ENCODE data around the gene SLC25A1. TPM values are rescaled to one million over a fixed set of nuclear protein-coding genes. Genes with fewer than 3 reads are reported as not detected.

SLC25A1 gene
- total and polyA plus RNA-seq, 2 experiments from 2014 or later = 140 to 238 TPM

GRCh38 chr22:19195796-19196731 lies 17.5 kb upstream of the SLC25A1 start:
- Histone ChIP-seq H3K4me3 (no peak overlapping the region), H3K9me3 (ENCODE audit: low read depth) (no peaks in the 10 kb centered on the region), H3K36me3 (no peaks in the 10 kb centered on the region), H3K27me3 (no peaks in the 10 kb centered on the region), H3K4me1 (ENCODE audit: low read depth) (no peaks in the 10 kb centered on the region), H3K27ac (no peak overlapping the region)
- DNase-seq (ENCODE audit: low read depth in 1 of 2, low spot score in 1 of 2) = no peak
- TF ChIP-seq, protein P1, sequence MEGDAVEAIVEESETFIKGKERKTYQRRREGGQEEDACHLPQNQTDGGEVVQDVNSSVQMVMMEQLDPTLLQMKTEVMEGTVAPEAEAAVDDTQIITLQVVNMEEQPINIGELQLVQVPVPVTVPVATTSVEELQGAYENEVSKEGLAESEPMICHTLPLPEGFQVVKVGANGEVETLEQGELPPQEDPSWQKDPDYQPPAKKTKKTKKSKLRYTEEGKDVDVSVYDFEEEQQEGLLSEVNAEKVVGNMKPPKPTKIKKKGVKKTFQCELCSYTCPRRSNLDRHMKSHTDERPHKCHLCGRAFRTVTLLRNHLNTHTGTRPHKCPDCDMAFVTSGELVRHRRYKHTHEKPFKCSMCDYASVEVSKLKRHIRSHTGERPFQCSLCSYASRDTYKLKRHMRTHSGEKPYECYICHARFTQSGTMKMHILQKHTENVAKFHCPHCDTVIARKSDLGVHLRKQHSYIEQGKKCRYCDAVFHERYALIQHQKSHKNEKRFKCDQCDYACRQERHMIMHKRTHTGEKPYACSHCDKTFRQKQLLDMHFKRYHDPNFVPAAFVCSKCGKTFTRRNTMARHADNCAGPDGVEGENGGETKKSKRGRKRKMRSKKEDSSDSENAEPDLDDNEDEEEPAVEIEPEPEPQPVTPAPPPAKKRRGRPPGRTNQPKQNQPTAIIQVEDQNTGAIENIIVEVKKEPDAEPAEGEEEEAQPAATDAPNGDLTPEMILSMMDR (IDR thresholded peaks at IDR 0.05; ENCODE audit: low read depth, low read length) = no peak

GRCh38 chr22:19194766-19195536 lies 16.4 kb upstream of the SLC25A1 start:
- TF ChIP-seq, protein P1 (IDR thresholded peaks at IDR 0.05; ENCODE audit: low read depth, low read length) = no peak
- Histone ChIP-seq H3K36me3 (no peaks in the 10 kb centered on the region), H3K27ac (no peak overlapping the region), H3K4me1 (ENCODE audit: low read depth) (no peaks in the 10 kb centered on the region), H3K9me3 (ENCODE audit: low read depth) (no peaks in the 10 kb centered on the region), H3K27me3 (no peaks in the 10 kb centered on the region), H3K4me3 (no peak overlapping the region)
- DNase-seq (ENCODE audit: low read depth in 1 of 2, low spot score in 1 of 2) = no peak

DNA sequence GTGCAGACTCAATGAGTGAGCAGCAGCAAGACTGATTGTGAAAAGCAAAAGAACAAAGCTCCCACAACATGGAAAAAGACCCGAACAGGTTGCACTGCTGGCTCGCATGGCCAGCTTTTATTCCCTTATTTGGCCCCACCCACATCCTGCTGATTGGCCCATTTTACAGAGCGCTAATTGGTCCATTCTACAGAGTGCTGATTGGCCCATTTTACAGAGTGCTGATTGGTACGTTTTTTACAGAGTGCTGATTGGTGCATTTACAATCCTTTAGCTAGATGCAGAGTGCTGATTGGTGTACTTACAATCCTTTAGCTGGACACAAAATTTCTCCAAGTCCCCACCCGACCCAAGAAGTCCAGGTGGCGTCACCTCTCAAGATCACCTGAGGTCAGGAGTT lies 15.3 kb upstream of the SLC25A1 start:
- no peaks in the 10 kb centered on the region for H3K27me3 ChIP-seq
- H3K27ac ChIP-seq = no peak overlapping the region
- TF ChIP-seq, protein P1 (IDR thresholded peaks at IDR 0.05; ENCODE audit: low read depth, low read length) = no peak
- no peaks in the 10 kb centered on the region for H3K9me3 ChIP-seq (ENCODE audit: low read depth)
- no peak for DNase-seq (ENCODE audit: low read depth in 1 of 2, low spot score in 1 of 2)
- H3K4me3 ChIP-seq = no peak overlapping the region
- no peaks in the 10 kb centered on the region for H3K36me3 ChIP-seq
- H3K4me1 ChIP-seq (ENCODE audit: low read depth) = no peaks in the 10 kb centered on the region

- no peak overlapping the region for H3K4me3 ChIP-seq
- H3K27me3 ChIP-seq = no peaks in the 10 kb centered on the region
- TF ChIP-seq, protein P1 (IDR thresholded peaks at IDR 0.05; ENCODE audit: low read depth, low read length) = no peak
- H3K27ac ChIP-seq = no peak overlapping the region
- no peak for DNase-seq (ENCODE audit: low read depth in 1 of 2, low spot score in 1 of 2)
- no peaks in the 10 kb centered on the region for H3K36me3 ChIP-seq
- H3K9me3 ChIP-seq (ENCODE audit: low read depth) = no peaks in the 10 kb centered on the region
- H3K4me1 ChIP-seq (ENCODE audit: low read depth) = no peaks in the 10 kb centered on the region
Measured at GRCh38 chr22:19187716-19188563, 9.4 kb upstream of the SLC25A1 start.

Measured in cardiac muscle cell (in vitro differentiated cells and primary cell).